RWPE1 (cell line): Measurements from ENCODE around the gene ZDHHC4.

Experiments used
- CTCF ChIA-PET: fragments of 350-600 bp; sonication (Branson Sonifier 250); formaldehyde crosslinking; extraction: SDS; loops from one replicate; lab custom pipeline; 2021; lab: Yijun Ruan, JAX
- POLR2A ChIA-PET: fragments of 400-600 bp; formaldehyde crosslinking; extraction: SDS; loops from one replicate; lab custom pipeline; 2020; ENCODE audit warnings: antibody characterized with exemption; ENCODE audit not compliant: low non-redundant PET; lab: Yijun Ruan, JAX
- DNase-seq: peaks from one replicate; pipeline ENCODE4 v3.0.0; 2012; ENCODE audit warnings: low spot score
- H3K27ac ChIP-seq: fragments of 450-650 bp; 2 replicates; pipeline ENCODE4 v1.5.1; 2017
- TF ChIP-seq, protein P1 (sequence below): fragments of 450-650 bp; conservative IDR thresholded peaks from 2 replicates; pipeline ENCODE4 v1.5.1; 2017; ENCODE audit warnings: low read depth, mild to moderate bottlenecking

ZDHHC4 gene

DNA sequence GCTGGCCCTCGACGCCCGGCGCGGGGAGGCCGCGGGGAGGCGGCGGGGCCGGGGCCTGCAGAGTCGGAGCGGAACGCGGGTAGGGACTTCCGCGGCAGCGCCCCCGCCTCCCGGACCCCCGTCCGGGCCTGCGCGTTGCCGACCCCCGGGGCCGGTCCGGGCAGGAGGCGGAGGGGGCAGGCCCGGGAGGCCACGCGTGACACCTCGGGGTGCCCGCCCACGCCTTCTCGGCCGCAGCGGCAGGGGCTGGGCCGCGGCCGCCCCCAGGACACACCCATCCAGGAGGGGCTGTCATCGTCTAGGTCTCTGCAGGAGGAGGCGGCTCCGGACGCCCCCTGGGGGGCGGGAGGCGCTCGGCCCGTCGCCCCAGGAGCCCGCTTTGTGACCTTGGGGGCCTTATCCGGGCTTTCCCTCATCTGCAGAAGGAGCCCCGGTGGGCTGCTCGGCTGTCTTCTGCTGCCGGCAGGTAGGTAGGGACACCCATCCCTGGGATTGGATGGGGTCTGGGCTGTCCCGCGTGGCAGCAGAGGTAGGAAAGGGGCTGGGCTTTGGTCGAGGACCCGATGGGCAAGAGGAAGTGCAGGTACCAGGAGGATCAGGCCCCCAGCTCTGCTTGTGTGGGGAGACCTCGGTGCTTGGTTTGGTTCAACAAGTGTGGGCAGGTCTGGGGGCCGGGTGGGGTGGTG is 60.4 kb downstream of the ZDHHC4 start:
- H3K27ac ChIP-seq, result peak overlapping the region; percentile 74
- peak; percentile 57 for DNase-seq
- ChIA-PET POLR2A (no interaction called here), CTCF (no interaction called here)
- TF ChIP-seq, protein P1, sequence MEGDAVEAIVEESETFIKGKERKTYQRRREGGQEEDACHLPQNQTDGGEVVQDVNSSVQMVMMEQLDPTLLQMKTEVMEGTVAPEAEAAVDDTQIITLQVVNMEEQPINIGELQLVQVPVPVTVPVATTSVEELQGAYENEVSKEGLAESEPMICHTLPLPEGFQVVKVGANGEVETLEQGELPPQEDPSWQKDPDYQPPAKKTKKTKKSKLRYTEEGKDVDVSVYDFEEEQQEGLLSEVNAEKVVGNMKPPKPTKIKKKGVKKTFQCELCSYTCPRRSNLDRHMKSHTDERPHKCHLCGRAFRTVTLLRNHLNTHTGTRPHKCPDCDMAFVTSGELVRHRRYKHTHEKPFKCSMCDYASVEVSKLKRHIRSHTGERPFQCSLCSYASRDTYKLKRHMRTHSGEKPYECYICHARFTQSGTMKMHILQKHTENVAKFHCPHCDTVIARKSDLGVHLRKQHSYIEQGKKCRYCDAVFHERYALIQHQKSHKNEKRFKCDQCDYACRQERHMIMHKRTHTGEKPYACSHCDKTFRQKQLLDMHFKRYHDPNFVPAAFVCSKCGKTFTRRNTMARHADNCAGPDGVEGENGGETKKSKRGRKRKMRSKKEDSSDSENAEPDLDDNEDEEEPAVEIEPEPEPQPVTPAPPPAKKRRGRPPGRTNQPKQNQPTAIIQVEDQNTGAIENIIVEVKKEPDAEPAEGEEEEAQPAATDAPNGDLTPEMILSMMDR, result peak; percentile 40
